ENCODE results near the gene ALDH1L1. TPM values are rescaled to one million over a fixed set of nuclear protein-coding genes. Genes with fewer than 3 reads are reported as not detected.

Gene ALDH1L1
- total RNA-seq, 1 donor from 2014 or later, result 36.1 TPM

DNA sequence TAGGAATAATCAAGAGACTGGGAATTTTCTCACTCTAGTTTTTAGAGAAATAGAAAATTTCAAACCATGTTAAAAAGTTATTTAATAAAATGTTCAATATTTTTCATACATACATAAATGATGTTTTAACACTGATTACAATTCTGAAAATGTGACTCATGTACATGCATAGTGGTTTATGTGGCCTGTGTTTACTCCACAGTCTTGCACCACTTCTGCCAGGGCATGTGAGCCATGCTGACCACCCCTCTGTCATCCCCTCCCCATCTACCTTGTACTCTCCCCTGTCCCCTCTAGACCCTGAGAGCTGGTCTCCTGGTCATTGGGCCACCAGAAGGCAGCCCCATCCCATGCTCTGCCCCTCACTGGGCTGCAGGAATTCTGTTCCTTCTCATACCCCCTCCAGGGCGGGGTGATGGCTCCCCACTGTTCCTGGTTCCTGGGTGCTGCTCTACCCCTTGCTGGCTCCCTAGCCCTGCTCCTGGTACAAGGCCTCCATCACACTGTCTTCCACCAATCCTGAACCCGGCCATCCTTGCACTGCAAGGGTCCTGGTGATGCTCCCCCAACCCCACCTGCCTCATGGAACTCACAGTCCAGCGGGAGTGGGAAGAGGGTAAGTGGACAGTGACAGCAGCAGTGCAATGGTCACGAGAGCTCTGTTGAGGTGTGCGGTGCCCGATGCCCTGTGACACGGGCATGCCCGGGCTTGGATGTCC, 72.3 kb downstream of the ALDH1L1 start:
- H3K27me3 ChIP-seq, result no peaks in the 10 kb centered on the region
- no peaks in the 10 kb centered on the region for H3K9me3 ChIP-seq
- peak in 1 of 2 donors; percentile 54 for DNase-seq (ENCODE audit: low spot score in 2 of 2)
- H3K4me1 ChIP-seq, result peaks cover 1 to 5% of the 10 kb centered on the region in 2 donors
- H3K27ac ChIP-seq, result no peak overlapping the region
- TF ChIP-seq, protein P1, sequence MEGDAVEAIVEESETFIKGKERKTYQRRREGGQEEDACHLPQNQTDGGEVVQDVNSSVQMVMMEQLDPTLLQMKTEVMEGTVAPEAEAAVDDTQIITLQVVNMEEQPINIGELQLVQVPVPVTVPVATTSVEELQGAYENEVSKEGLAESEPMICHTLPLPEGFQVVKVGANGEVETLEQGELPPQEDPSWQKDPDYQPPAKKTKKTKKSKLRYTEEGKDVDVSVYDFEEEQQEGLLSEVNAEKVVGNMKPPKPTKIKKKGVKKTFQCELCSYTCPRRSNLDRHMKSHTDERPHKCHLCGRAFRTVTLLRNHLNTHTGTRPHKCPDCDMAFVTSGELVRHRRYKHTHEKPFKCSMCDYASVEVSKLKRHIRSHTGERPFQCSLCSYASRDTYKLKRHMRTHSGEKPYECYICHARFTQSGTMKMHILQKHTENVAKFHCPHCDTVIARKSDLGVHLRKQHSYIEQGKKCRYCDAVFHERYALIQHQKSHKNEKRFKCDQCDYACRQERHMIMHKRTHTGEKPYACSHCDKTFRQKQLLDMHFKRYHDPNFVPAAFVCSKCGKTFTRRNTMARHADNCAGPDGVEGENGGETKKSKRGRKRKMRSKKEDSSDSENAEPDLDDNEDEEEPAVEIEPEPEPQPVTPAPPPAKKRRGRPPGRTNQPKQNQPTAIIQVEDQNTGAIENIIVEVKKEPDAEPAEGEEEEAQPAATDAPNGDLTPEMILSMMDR (IDR thresholded peaks at IDR 0.05), result no peak
- peaks cover 18 to 46% of the 10 kb centered on the region in 2 donors for H3K36me3 ChIP-seq
- intact Hi-C loops (cut with DNase I), result no loop called here
- no peak overlapping the region for H3K4me3 ChIP-seq

DNA sequence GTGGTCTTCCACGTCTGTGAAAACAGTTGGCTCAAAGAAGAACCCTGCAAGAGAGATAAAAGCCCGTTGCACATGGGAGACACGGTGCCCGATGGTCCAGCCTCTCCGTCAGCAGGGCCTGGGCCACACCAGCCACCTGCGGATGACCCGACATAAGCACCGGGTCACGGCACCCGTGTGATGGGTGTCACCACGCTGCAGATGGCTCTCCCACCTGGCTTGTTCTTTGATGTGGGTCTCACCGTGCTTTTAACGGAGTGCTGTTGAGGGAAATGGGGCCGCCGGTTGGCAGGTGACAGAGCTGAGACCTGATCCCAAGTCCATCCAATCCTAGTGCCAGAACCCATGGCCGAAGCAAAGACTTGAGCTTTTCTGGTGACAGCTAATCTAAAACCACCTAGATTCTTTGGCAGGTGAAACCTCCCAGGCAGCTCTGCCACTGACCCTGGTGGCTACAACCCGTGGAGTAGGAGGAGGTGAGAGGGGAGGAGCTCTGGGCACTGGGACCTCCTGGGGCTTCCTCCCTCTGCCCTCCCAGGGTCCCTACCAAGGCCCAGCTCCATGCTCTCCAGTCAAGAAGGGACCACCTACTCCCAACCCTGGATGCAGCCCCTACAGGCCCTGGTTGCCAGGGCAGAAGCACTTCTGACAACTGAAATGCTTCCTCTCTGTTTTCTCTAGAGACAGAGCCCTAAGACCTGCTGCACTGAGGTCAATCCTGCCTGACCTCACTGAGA, 73.0 kb downstream of the ALDH1L1 start:
- peak in 1 of 2 donors; percentile 59 for DNase-seq (ENCODE audit: low spot score in 2 of 2)
- no peaks in the 10 kb centered on the region for H3K9me3 ChIP-seq
- peaks cover 18 to 46% of the 10 kb centered on the region in 2 donors for H3K36me3 ChIP-seq
- no peak overlapping the region for H3K4me3 ChIP-seq
- H3K4me1 ChIP-seq, result peaks cover 6 to 12% of the 10 kb centered on the region in 2 donors
- intact Hi-C loops (cut with DNase I), result no loop called here
- H3K27me3 ChIP-seq, result no peaks in the 10 kb centered on the region
- no peak overlapping the region for H3K27ac ChIP-seq
- TF ChIP-seq, protein P1 (IDR thresholded peaks at IDR 0.05), result no peak

DNA sequence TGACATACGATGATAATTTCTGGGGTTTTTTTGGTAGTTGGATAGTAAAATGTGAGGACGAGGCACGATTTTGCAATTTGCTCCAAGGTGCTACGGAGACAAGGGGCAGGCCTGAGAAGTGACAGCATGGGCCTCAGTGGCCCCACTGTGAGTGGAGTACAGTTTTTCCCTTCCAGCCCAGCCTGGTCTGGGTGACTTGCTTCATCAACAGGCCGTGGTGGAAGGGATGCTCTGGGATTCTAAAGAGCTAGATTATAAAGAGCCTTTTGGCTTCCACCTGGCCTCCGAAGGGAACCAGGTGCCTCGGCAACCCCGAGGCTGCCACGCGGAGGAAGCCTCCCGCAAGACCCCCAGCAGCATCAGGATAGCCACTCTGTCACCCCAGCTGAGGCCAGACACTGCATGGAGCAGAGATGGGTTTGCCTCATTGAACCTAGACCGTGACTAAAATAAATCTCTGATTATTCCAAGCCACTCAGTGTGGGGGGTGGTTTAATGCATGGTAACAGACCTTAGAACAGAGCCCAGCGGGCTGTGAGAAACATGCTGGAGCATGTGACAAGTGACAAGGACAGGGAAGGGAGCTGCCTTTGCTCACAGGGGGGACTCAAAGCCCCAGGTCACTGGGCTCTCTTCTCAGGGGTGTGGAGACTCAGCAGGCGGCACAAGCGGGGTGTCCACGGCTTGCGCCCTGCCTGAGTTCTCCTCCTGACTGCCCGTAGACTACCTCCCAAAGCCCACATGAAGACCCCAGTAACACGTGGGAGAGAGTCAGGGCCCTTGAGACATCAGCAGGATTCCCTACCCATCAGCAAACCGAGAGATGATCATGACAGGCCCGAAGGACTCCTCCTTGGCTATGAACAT, 73.8 kb downstream of the ALDH1L1 start:
- Histone ChIP-seq H3K27me3 (no peaks in the 10 kb centered on the region), H3K4me1 (peaks cover 13 to 19% of the 10 kb centered on the region in 2 donors), H3K4me3 (no peak overlapping the region), H3K27ac (no peak overlapping the region), H3K9me3 (no peaks in the 10 kb centered on the region), H3K36me3 (peaks cover 18 to 46% of the 10 kb centered on the region in 2 donors)
- DNase-seq (ENCODE audit: low spot score in 2 of 2), result peak in 1 of 2 donors; percentile 51
- TF ChIP-seq, protein P1 (IDR thresholded peaks at IDR 0.05), result no peak
- intact Hi-C loops (cut with DNase I), result no loop called here

DNA sequence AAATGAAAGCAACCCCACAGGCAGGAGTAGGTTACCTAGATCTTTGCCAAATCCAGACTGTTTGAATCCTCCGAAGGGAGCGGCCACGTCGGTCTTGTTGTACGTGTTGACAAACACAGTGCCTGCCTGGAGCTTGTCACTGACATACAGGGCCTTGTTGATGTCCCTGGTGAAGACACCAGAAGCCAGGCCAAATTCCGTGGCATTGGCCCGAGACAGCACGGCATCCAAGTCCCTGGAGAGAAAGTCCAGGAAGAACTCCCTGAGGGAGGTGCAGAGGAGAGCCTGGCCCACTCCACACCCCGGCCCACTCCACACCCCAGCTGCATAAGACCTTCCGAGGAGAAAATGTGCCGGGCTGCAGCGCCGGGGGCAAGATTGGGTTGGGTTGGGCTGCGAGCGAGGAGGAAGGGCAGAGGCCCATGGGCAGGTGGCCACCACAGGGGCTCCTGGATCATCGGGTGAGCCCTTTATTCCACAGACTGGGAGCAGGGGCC, 74.6 kb downstream of the ALDH1L1 start:
- Histone ChIP-seq H3K9me3 (no peaks in the 10 kb centered on the region), H3K36me3 (peaks cover 18 to 46% of the 10 kb centered on the region in 2 donors), H3K4me1 (peaks cover 18 to 28% of the 10 kb centered on the region in 2 donors), H3K27me3 (no peaks in the 10 kb centered on the region), H3K27ac (no peak overlapping the region), H3K4me3 (no peak overlapping the region)
- intact Hi-C loops (cut with DNase I), result no loop called here
- DNase-seq (ENCODE audit: low spot score in 2 of 2), result peak in 1 of 2 donors; percentile 49
- TF ChIP-seq, protein P1 (IDR thresholded peaks at IDR 0.05), result no peak

Measured in ascending aorta (tissue), 2 donors.